CD4-positive, alpha-beta T cell treated with Interleukin-6 at 100 ng/mL for 8 hours (primary cell): ENCODE data around the gene PIMREG.
"Not testable (repeated sequence)": the region's sequence is repeated elsewhere in the genome, so short reads cannot be mapped to it uniquely, and the experiment has no call there.

Experiments used
- DNase-seq: peaks from one replicate; pipeline ENCODE4 v3.0.0-alpha.2; 2020; ENCODE audit warnings: mixed read lengths, low spot score

The PIMREG gene

DNA sequence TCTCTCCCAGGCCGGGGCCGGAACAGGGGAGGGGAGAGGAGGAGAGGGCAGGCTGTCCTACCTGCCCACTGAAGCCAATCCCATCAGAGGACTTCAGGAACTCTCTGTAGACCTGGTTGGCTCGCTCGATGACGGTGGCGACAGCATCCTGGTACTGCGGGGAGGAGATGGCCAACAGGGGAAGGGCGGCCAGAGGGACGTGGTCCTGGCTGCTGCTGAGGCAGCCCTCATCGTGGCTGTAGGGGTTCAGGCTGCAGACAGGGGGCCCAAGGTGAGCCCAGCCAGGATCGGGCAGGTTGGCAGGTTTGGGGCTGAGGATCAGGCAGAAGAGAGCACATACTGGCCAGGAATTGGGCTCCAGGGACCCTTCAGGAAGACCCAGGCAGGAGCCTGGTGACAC lies 34.2 kb downstream of the PIMREG start:
- no peak for DNase-seq

DNA sequence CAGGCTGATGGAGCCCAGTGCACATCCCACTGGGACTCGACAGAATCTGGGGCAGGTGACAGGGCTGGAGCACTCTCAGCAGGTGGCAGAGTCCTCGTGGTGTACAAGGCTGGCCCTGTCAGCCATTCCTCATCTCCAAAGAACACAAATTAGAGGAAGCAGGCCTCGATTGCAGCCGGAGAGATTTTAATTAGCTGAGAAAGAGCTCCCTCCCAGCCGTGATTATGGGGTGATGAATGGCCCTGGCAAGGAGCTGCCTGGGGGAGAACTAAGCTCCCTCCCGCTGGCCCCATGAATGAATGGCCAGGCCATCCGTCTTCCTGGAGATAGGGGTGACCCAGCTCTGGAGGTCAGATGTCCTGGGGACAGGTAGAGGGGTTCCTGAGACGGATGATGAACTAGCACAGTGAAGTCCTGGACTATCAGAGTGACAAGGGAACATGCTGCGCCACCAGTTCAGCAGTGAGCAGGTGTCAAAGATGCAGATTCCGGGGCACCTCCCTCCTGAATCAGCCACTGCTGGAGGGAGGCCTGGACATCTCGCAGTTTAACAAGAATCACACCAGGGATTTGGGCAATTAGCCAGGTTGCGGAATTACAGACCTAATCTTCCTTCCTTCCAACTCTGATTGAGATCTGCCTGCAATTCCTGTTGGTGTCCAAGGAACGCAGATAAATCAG lies 35.5 kb downstream of the PIMREG start:
- no peak for DNase-seq

DNA sequence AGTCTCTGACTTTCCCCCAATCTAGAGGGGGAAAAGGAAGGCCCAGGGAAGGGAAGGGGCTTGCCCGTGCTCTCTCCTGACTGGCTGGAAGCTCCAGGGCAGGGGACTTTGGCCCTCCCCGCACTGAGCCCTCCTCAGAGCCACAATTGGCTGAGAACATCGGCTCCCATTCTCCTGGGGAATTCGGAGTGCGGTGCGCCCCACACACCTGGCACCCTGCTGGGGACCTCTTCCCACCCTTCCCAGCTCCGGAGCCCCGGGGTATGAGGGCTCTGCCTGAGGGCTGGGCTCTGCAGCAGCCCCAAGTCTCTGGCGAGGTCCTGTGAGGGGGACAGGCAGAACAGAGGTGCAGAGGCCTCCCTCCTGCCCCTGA lies 36.0 kb downstream of the PIMREG start:
- DNase-seq = no peak

DNA sequence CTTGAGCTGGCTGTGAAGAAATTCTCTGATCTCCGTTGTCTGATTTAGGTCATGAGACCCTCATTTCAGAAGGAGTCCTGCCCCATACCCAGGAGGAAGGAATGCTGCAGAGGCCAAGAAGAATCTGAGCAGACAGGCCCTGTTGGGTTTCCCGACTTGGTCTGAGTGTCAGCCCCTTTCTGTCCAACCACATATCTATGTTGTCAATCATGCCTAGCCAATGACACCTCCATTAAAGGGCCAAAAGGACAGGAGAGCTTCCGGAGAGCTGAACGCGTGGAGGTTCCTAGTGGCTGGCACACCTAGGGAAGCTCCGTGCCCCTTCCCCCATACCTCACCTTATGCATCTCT lies 37.8 kb downstream of the PIMREG start:
- DNase-seq = no peak

DNA sequence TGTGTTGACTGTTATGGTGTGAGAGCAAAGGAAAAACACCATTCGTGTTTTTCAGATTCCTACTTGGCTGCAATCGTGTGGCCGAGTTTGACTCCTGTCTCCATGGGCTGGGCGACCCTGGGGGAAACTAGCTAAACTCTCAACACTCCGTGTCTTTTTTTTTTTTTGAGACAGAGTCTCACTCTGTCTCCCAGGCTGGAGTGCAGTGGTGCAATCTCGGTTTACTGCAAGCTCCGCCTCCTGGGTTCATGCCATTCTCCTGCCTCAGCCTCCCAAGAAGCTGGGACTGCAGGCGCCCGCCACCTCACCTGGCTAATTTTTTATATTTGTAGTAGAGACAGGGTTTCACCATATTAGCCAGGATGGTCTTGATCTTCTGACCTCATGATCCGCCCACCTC lies 38.5 kb downstream of the PIMREG start:
- DNase-seq = not testable (repeated sequence)

DNA sequence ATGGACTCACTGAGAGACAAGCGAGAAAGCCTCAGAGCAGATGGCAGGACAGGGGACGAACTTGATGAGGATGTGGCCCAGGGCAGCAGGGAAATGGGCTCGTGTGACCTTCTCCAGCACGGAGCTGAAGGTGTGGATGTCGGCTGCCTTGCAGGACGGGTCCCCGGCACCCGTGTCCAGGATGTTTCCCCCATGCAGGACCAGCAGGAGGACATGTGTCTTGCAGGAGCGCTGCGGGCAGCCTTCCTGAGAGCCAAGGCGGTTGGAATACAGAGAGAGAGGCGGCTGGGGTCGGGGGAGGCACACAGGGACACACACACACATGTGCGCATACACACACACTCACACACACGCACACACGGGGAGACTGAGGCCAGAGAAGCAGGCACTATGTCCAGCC lies 39.3 kb downstream of the PIMREG start:
- DNase-seq = no peak

DNA sequence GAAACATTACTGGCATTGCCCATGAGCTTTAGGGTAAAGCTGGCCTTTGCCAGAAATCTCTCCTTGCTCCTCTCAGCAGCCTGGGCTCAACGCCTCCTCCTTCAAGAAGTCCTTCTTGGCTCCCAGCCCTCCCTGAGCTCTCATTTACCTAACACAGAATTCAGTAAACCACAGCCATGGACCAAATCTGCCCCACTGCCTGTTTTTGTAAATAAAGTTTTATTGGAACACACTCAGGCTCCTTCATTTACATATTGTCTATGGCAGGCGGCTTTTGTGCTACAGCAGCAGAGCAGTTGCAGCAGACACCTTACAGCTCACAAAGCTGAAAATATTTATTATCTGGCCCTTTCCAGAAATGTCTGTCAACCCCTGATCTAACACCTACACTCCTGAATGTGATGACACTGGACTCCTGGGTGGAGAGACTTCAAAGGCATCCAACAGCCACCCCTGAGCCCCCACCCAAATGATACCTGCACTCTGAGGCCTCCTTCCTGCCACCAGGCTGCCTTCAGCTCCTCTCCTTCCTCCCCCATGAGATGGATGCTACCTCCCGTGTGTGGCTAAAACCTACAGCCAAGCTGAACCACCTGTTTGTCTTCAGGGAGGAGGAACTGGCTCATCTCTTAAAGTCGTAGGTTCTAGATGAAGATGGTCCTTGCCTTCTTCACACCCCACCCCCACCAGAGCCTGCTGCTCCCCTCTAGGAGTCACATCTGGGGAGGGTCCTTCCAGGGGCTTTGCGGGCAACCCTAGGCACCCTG lies 41.6 kb downstream of the PIMREG start:
- DNase-seq = no peak

DNA sequence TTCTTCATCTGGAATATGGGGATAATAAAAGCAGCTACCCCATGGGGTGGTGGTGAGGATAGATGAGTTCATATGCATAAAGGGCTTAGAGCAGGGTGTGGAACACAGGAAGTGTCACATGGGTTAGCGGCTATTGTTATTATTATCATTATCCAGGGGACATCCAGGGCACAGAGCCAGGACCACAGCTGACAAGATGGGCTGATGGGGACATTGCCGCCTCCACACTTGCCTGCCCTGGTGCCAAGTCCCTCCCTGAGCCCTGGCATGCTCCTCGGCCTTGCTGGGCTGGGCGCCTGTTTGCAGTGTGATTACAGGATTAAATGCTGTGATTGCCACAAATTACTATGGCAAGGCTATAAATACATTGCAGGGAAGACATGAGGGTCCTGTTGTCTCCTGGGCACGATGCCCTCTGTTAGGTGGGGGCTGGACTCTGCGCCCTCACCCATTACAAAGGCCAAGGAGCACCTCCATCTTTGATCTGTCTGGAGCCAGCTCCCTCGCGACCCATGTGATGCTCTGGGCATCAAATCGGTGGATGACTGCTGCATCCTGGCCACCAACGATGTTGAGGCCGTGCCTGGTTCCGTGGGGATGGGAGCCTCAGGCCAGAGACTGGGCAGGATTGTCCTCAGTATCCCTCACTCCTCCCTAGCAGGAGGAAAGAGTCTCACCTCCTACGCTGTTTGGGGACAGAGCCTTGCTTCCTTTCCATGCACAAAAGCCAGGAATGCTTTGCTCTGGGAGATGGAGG lies 43.2 kb downstream of the PIMREG start:
- no peak for DNase-seq

DNA sequence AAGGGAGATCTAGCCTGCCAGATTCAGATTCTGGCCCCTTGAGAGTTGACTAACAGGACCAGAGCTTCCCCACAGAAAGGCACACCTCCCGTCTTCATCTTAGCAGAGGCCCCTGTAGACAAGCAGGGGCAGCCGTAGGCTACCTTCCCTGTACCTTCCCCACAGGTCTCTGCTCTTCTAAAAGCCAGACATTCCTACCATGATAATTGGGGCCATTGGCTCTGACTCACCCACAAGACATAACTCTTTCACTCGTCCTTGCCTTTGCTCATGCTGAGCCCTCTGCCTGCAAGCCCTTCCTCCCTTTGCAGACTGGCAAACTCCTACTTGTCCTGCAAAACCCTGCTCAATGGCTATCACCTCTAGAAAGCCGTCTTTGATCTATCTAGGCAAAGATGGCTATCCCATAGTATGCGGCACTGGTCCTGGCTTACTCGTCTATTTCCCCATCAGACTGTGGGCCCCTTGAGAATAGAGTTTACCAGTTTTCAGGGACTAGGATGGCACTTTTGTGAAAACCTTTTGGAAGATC lies 43.8 kb downstream of the PIMREG start:
- DNase-seq = no peak

DNA sequence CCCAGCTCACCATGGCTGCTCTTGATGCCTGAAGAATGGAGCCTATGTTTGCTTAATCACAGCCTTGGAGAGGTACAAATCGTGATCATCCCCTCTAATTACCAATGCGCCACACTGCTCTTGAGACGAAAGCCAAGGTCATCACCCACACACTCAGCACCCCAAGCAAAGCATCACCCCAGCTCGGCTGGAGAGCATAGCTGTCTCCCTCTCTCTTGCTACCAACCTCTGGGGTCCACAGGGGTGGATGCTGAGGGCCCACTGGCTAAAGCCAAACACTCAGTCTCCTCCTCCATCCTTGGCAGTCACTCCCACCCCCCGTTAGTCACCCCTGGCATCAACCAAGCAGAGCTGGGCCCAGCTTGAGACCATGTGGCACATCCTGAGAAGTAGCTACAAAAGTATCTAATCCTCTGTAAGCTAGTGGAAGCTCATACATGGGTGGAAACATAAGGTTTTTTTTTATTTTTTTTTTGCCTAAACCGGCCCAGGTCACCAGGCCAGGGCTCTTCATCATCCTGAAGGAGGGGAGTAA lies 44.8 kb downstream of the PIMREG start:
- no peak for DNase-seq

DNA sequence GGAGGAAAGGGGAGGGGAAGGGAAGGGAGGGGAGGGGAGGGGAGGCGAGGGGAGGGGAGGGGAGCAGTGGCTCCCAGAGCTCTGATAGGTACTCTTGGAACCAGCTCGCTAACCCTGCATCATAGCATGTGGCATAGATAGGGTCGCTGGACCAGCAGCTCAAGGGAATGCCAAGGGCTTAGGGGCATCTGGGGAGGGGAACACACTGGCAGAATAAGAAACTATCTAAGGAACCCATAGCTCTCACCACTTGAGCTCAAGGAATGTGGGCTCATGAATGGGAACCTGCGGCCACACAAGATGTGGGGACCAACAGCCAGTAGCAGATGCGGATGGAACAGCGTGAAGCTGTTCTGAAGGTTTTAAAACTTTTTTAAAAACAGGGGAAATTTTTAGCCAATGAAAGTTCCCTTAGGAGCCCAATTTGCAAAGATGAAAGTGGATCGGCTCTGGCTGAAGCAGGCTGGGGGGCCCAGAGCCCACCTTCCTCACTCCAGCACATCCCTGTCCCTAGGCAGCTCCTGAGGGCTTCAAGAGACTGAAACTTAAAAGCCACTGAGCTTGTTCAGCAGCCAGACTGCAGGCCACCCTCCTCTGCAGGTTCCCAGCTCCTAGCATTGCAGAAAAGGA lies 46.9 kb downstream of the PIMREG start:
- DNase-seq = no peak

DNA sequence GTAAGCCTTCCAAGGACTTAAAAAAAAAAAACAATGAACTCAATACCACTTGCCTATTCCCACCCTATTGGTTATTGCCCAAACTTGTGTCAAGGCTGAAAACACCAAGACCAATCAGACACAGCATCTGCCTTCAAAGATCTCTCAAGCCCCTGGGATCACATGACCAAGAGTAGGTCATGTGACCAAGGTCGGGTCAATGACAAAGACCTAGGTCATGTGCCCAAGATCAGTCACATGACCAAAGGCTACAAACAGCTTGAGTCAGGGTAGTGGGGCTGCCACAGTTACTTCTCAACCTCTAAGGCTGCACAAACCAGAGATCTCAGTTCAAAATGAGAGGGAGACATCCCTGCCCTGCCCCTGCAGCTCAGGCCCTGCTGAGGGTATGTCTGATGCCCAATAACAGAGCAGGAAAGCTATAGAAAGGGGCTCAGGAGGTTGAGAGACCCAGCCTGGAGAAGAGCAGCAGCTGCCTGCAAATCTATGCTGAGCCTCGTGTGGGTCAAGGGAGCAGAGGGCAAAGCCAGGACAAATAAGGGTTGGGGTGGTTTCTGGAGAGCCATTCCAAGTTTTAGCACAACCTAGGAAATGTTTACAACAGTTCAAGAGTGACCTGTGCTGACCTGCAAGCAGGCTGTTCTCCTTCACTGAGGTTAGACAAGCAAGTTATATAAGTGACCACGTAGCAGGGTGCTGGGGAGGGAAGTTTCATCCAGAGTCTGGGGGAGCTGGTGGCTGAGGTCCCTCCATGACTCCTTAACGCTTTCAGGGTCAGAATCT lies 48.8 kb downstream of the PIMREG start:
- no peak for DNase-seq

DNA sequence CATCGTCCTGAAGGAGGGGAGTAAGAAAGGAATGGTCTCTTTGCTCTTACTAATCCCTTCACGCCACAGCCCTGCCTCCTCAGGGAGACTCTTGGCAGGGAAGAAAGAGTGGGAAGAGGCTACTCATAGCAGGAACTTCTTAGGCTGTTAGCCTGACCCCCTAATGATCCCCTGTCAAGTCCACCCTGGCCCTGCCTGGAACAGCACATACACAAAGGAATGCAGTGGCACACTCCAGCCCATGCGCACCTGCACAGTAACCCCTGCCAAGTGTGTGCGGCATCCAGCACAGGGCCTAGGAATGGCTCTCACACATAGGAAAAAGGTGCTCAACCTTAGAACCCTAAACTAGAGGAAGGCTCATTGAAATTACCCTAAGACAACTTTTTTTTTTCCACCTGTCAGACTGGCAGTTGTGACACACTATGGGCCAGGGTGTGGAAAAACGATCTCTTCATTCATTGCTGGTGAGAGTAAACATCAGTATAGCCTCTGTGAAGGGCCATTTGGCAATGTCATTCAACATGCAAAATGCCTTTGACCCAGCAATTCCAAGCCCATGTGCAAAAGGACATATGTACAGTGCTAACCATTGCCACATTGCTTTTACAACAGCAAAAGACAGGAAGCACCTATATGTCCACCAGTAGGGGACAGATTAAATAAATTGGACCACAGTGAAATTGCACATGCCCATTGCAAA lies 50.1 kb downstream of the PIMREG start:
- no peak for DNase-seq

DNA sequence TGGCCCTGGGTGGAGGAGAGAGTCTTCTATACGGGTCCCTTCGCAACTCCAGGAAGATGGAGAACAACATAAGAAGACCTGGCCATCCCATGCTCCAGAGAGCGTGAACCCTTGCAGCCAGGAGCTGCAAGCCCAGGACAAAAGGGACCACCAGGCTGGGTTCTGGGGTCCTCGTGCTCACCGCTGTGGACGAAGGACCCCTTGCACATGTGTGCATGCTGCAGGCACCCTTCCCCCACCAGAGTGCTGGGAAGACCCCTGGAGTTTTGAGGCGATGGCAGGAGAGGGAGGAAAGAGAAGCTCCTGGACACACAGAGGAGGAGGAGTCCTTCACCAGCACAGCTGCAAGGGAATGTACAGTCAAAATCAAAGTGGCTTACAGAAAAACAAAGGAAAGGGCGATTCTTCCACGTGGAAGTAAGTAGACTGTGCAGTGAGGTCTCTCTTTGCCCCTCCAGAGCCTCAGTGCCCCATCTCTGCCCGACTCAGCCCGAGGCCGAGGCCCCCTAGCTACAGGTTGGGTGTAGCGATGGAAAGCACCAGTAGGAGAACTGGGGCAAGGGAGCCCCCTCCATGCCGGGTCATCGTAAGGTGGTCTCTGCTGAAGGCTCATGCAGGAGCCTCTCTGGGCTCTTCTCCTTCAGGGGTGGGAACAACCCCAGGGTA lies 51.3 kb downstream of the PIMREG start:
- no peak for DNase-seq

DNA sequence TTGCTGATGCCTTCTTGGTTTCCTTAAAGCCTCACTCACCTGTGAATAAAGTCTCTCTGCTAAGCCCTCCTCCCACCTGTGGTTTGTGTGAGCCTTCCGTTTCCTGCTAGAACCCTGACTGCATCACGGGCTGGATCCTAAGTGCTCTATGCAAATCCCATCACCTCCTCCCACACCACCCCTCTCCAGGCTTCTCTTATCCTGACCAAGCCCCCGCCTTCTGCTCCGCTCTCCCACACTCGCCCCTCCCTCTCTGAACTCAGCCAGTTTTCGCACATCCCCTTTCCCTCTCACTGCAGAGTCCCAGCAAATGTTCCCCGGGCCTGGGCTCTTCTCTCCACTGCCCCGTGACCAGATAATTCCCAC lies 51.8 kb downstream of the PIMREG start:
- no peak for DNase-seq

DNA sequence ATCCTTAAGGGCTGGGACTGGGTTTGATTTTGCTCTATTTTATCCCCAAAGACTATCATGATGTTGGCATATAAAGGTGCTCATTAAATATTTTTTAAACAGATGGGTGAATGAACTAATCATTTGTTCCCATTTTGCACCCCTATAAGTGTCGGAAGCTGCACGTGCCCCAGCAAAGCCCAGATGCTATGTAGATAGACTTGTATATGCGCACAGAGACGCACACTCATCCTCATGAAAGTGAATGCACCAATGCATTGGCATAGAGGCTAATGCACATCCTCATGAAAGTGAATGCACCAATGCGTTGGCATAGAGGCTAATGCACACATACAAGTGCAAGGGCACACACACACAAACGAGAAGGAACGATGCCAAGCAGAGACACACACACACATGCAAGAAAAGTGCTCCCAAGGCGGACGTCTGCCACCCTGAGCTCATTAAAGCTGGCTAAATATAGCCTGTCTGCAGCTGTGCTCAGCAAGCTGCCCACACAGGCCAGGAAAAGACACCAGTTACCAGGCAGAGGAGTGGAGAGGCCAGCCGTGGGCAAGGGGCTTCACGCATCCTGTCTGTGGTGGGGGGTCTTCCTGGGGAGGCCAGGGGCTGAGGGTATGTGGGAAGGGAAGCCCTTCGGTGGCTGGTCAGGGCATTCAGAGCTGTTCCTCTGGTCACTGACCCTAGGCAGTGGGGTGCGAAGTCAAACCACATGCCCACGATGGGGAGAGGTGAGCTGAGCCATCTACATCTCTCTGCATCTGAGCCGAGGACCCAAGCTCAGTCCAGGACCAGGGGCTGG lies 52.6 kb downstream of the PIMREG start:
- no peak for DNase-seq

DNA sequence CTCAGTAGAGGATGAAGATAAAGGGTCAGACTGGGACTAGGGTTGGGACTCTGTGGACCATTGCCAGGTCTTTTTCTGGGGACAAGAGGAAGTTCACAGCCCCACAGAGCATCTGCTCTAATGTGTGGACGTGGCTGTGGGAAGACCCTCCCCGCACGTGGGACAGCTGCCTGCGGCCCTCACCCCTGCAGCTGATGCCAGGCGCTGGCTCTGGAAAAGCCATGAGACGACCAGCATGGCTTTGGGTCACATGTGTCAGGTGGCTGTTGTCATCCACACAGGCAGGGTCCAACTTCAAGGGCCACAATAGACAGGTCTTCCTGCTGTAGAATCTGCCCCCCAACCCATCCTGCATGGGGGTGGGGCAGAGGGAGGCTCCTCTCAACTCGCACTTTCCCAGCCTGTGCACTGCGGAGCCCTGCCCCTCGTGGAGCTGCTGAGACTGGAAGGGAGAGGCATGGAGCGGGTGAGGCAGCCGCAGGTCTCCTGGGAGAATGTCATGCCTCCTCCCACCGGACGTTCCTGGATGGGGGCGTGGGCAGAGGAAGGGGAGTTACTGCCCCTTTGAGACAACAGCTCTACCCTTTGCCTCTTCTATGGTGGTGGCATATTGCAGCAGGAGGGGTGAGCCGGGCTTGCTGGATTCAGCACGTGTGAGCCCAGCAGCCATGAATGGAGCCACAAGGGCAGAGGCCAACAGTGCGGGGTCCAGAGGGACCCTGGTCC lies 53.4 kb downstream of the PIMREG start:
- no peak for DNase-seq

DNA sequence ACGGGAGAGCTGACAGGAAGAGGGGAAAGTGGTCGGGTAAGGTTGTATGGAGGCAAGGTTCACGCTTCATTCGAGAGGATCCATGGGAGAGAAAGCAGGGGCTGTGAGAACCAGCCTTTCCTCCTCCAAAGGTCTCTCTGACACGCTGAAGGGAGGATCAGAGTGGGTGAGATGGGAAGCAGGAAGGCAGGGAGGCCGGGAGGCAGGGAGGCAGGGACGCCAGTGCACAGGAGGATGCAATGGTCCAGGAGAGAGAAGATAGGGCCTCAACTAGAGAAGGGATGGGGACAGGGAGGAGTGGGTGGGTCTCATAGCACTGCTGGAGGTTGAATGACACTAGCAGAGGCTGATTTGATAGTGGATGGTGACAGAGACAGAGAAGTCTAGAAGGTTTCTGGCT lies 54.1 kb downstream of the PIMREG start:
- DNase-seq = no peak
